H9 (cell line): ENCODE results near the gene TMEM119. TPM values are rescaled to one million over a fixed set of nuclear protein-coding genes. Genes with fewer than 3 reads are reported as not detected.
A peak's percentile ranks its signal among the peaks of the same experiment; 100 is the strongest.

Experiments used
- DNase-seq: peaks from one replicate; pipeline ENCODE4 v3.0.0-alpha.2; 2017
- H2AFZ ChIP-seq: one replicate; pipeline ENCODE4 v1.6.1; 2013; ENCODE audit warnings: mild to moderate bottlenecking, low read length, control low read depth, moderate library complexity
- H2AK5ac ChIP-seq: 2 replicates; pipeline ENCODE4 v1.6.1; 2013; ENCODE audit warnings: low read length, control low read depth, mixed read lengths; ENCODE audit not compliant: insufficient read length
- H2BK120ac ChIP-seq: one replicate; pipeline ENCODE4 v1.6.1; 2013; ENCODE audit warnings: low read depth, mild to moderate bottlenecking, low read length, control low read depth, inconsistent platforms; ENCODE audit not compliant: poor library complexity, severe bottlenecking
- H2BK12ac ChIP-seq: 2 replicates; pipeline ENCODE4 v1.6.1; 2013; ENCODE audit warnings: low read length, control low read depth, mixed read lengths, low read depth; ENCODE audit not compliant: insufficient read length
- H2BK15ac ChIP-seq: 2 replicates; pipeline ENCODE4 v1.6.1; 2013; ENCODE audit warnings: low read depth, low read length, control low read depth
- H2BK20ac ChIP-seq: one replicate; pipeline ENCODE4 v1.6.1; 2013; ENCODE audit warnings: low read depth, mild to moderate bottlenecking, low read length, control low read depth, inconsistent platforms; ENCODE audit not compliant: poor library complexity, severe bottlenecking
- H2BK5ac ChIP-seq: 2 replicates; pipeline ENCODE4 v1.6.1; 2013; ENCODE audit warnings: low read length, control low read depth, mixed read lengths; ENCODE audit not compliant: insufficient read length
- H3K14ac ChIP-seq: 2 replicates; pipeline ENCODE4 v1.6.1; 2013; ENCODE audit warnings: low read length, control low read depth; ENCODE audit not compliant: insufficient read depth
- H3K18ac ChIP-seq: 2 replicates; pipeline ENCODE4 v1.6.1; 2013; ENCODE audit warnings: low read depth, mild to moderate bottlenecking, mixed read lengths, low read length, control low read depth; ENCODE audit not compliant: insufficient read length
- H3K23ac ChIP-seq: 2 replicates; pipeline ENCODE4 v1.6.1; 2013; ENCODE audit warnings: low read length, control low read depth, mixed read lengths, low read depth; ENCODE audit not compliant: insufficient read length
- H3K23me2 ChIP-seq: 2 replicates; pipeline ENCODE4 v1.6.1; 2013; ENCODE audit warnings: low read depth, mild to moderate bottlenecking, mixed read lengths, low read length, control low read depth; ENCODE audit not compliant: insufficient read length, poor library complexity, severe bottlenecking
- H3K27ac ChIP-seq: 2 replicates; pipeline ENCODE4 v1.5.1; 2013; ENCODE audit warnings: low read length, control low read depth, mixed read lengths, low read depth; ENCODE audit not compliant: insufficient read length
- H3K27me3 ChIP-seq: 2 replicates; pipeline ENCODE4 v1.6.1; 2013; ENCODE audit warnings: low read length, control low read depth, inconsistent platforms; ENCODE audit not compliant: insufficient read depth
- H3K4ac ChIP-seq: 2 replicates; pipeline ENCODE4 v1.6.1; 2013; ENCODE audit warnings: low read depth, mild to moderate bottlenecking, control low read depth, inconsistent platforms, low read length, moderate library complexity
- H3K4me1 ChIP-seq: 2 replicates; pipeline ENCODE4 v1.6.1; 2013; ENCODE audit warnings: low read length, control low read depth, inconsistent platforms; ENCODE audit not compliant: insufficient read depth
- H3K4me2 ChIP-seq: 2 replicates; pipeline ENCODE4 v1.6.1; 2013; ENCODE audit warnings: low read length, control low read depth, mixed read lengths; ENCODE audit not compliant: insufficient read length, insufficient read depth
- H3K56ac ChIP-seq: 2 replicates; pipeline ENCODE4 v1.6.1; 2013; ENCODE audit warnings: low read depth, mild to moderate bottlenecking, mixed read lengths, low read length, control low read depth; ENCODE audit not compliant: insufficient read length
- H3K79me1 ChIP-seq: 2 replicates; pipeline ENCODE4 v1.6.1; 2013; ENCODE audit warnings: low read depth, mild to moderate bottlenecking, moderate library complexity, low read length, control low read depth, inconsistent platforms; ENCODE audit not compliant: insufficient read depth, poor library complexity, severe bottlenecking
- H3K79me2 ChIP-seq: 2 replicates; pipeline ENCODE4 v1.6.1; 2013; ENCODE audit warnings: low read length, control low read depth, inconsistent platforms; ENCODE audit not compliant: insufficient read depth
- H3K9ac ChIP-seq: 2 replicates; pipeline ENCODE4 v1.6.1; 2013; ENCODE audit warnings: low read length, control low read depth, mixed read lengths; ENCODE audit not compliant: insufficient read length; ENCODE audit errors: extremely low read depth
- H3K9me3 ChIP-seq: one replicate; pipeline ENCODE4 v1.6.1; 2013; ENCODE audit warnings: low read depth, low read length, inconsistent platforms; ENCODE audit not compliant: control insufficient read depth
- H3T11ph ChIP-seq: one replicate; pipeline ENCODE4 v1.6.1; 2013; ENCODE audit warnings: mild to moderate bottlenecking, low read length, control low read depth, inconsistent platforms
- H4K20me1 ChIP-seq: one replicate; pipeline ENCODE4 v1.6.1; 2013; ENCODE audit not compliant: control insufficient read depth, insufficient read length, insufficient read depth
- H4K5ac ChIP-seq: 2 replicates; pipeline ENCODE4 v1.6.1; 2013; ENCODE audit warnings: low read depth, mild to moderate bottlenecking, mixed read lengths, low read length, control low read depth; ENCODE audit not compliant: insufficient read length
- H4K8ac ChIP-seq: replicated peaks from 2 replicates; pipeline ENCODE4 v1.6.1; 2013; ENCODE audit warnings: low read length, control low read depth, mixed read lengths, low read depth; ENCODE audit not compliant: insufficient read length
- H4K91ac ChIP-seq: 2 replicates; pipeline ENCODE4 v1.6.1; 2013; ENCODE audit warnings: low read depth, mild to moderate bottlenecking, moderate library complexity, mixed read lengths, low read length, control low read depth; ENCODE audit not compliant: insufficient read length
- H3K27ac Mint-ChIP-seq, 3 experiments: 2 replicates in 2 of 3; 3 replicates in 1 of 3; pipeline ENCODE4 v1.8.0; 2020 to 2021; ENCODE audit warnings: mixed read lengths in 3 of 3, mild to moderate bottlenecking in 1 of 3, moderate library complexity in 1 of 3
- H3K27me3 Mint-ChIP-seq: 2 replicates; pipeline ENCODE4 v1.8.0; 2021; ENCODE audit warnings: low read depth, mild to moderate bottlenecking, moderate library complexity, mixed read lengths
- H3K36me3 Mint-ChIP-seq, 3 experiments: 2 replicates in 2 of 3; 3 replicates in 1 of 3; pipeline ENCODE4 v1.8.0; 2020 to 2021; ENCODE audit warnings: low read depth in 3 of 3, mixed read lengths in 3 of 3; ENCODE audit not compliant: insufficient read depth in 1 of 3
- H3K4me1 Mint-ChIP-seq, 2 experiments: 2 replicates each; pipeline ENCODE4 v1.8.0; 2020; ENCODE audit warnings: mixed read lengths in 2 of 2
- H3K4me3 Mint-ChIP-seq, 2 experiments: 2 replicates in 1 of 2; 3 replicates in 1 of 2; pipeline ENCODE4 v1.8.0; 2020 to 2021; ENCODE audit warnings: mild to moderate bottlenecking in 2 of 2, mixed read lengths in 2 of 2, moderate library complexity in 1 of 2
- H3K9me3 Mint-ChIP-seq, 2 experiments: 2 replicates in 1 of 2; 3 replicates in 1 of 2; pipeline ENCODE4 v1.8.0; 2020; ENCODE audit warnings: mild to moderate bottlenecking in 2 of 2, mixed read lengths in 2 of 2, moderate library complexity in 1 of 2
- CTCF ChIP-seq: fragments of 200-600 bp; sonication (generic); conservative IDR thresholded peaks from 3 replicates; pipeline ENCODE4 v1.8.0; 2021; ENCODE audit warnings: antibody characterized with exemption, mild to moderate bottlenecking
- WGBS: extraction: QIAGEN DNeasy Blood & Tissue Kit; methylation state at CpG from one replicate; pipeline ENCODE4 v1.1.7; 2013; ENCODE audit warnings: missing lambda C conversion rate, low lambda C conversion rate, mixed read lengths; ENCODE audit not compliant: insufficient read length; ENCODE audit errors: extremely low coverage; 5-methylcytosine and 5-hydroxymethylcytosine counted together
- total RNA-seq: library from RNA; stranded (reverse); gene quantifications from 2 replicates; pipeline ENCODE4 v1.2.1, GENCODE V29; 2021

Gene TMEM119
- total RNA-seq, 1 experiment from 2014 or later = not detected

DNA sequence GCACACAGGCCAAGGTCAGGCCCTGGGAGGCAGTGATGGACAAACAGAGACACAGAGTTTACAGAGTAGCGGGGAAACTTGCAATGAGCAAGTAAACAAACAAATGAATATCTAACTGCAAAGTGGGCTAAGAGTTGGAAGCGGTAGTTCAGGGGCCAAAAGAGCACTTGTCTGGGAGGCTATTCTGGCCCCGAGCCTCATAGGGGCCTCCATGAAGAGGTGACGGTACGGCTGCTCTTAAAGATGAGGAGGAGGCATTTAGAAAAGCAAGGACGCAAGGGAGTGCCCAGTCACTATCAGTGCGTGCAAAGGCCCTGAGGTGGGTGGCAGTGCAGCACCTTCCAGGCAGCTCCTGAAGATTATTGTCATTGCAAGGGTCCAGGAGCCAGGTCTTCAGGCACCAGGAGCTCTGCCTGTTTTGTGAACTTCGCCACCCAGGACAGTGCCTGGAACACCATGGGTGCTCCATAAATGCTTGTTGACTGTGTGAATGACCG lies 4.4 kb upstream of the TMEM119 start:
- no CpG with 5 or more reads among the region's 9 CpGs for WGBS
- H3K27me3 ChIP-seq = no peaks in the 10 kb centered on the region
- Mint-ChIP-seq H3K36me3 (no peaks in the 10 kb centered on the region), H3K4me3 (no peak overlapping the region; a peak in 1 of 5 replicates), H3K9me3 (no peaks in the 10 kb centered on the region; a peak in 1 of 5 replicates), H3K27ac (0 out of 7 replicates have a peak overlapping the region, but pooled peaks of 1 of the 3 experiments have one; percentile 45), H3K27me3 (peaks cover 2% of the 10 kb centered on the region), H3K4me1 (peaks cover 14 to 20% of the 10 kb centered on the region in 2 experiments)
- no peak overlapping the region for H2BK5ac ChIP-seq
- no peak overlapping the region for H3K27ac ChIP-seq
- no peak overlapping the region for H3T11ph ChIP-seq
- H4K20me1 ChIP-seq = no peaks in the 10 kb centered on the region
- H3K23ac ChIP-seq = no peak overlapping the region
- no peak for DNase-seq
- H3K9ac ChIP-seq = no peak overlapping the region
- H2BK15ac ChIP-seq = no peak overlapping the region
- no peak overlapping the region for H4K91ac ChIP-seq
- no peak overlapping the region for H3K4me2 ChIP-seq
- no peaks in the 10 kb centered on the region for H3K79me1 ChIP-seq
- no peak overlapping the region for H4K8ac ChIP-seq
- no peak overlapping the region for H2AK5ac ChIP-seq
- no peak overlapping the region for H3K4ac ChIP-seq
- no peaks in the 10 kb centered on the region for H3K4me1 ChIP-seq
- no peak overlapping the region for H3K56ac ChIP-seq
- H2BK12ac ChIP-seq = no peak overlapping the region
- no peak overlapping the region for H4K5ac ChIP-seq
- H2BK20ac ChIP-seq = no peak overlapping the region
- no peak overlapping the region for H2AFZ ChIP-seq
- no peaks in the 10 kb centered on the region for H3K23me2 ChIP-seq
- no peaks in the 10 kb centered on the region for H3K9me3 ChIP-seq
- H3K18ac ChIP-seq = no peak overlapping the region
- H3K14ac ChIP-seq = no peak overlapping the region
- no peak overlapping the region for H2BK120ac ChIP-seq
- no peaks in the 10 kb centered on the region for H3K79me2 ChIP-seq
- TF ChIP-seq CTCF = no peak
